RWPE2 (cell line): ENCODE results near the gene VAV3.

Experiments used
- ATAC-seq: fragments of 200-7000 bp; cut with Tn5 transposase; 3 replicates; pipeline ENCODE4 v1.9.1; 2021; ENCODE audit warnings: low read depth
- DNase-seq: peaks from one replicate; pipeline ENCODE4 v3.0.0-alpha.2; 2020; ENCODE audit warnings: low spot score
- H3K27ac ChIP-seq: fragments of 450-650 bp; 2 replicates; pipeline ENCODE4 v1.5.1; 2017; ENCODE audit warnings: mild to moderate bottlenecking; ENCODE audit not compliant: poor library complexity, severe bottlenecking
- H3K27me3 ChIP-seq: fragments of 250-450 bp; sonication (Bioruptor Pico); 2 replicates; pipeline ENCODE4 v1.5.1; 2021; ENCODE audit warnings: mild to moderate bottlenecking, moderate library complexity; ENCODE audit not compliant: insufficient read depth, poor library complexity, severe bottlenecking
- H3K36me3 ChIP-seq: fragments of 250-450 bp; sonication (Bioruptor Pico); 2 replicates; pipeline ENCODE4 v1.5.1; 2020; ENCODE audit warnings: low read depth, mild to moderate bottlenecking, moderate library complexity
- H3K4me1 ChIP-seq: fragments of 250-450 bp; sonication (Bioruptor Pico); 2 replicates; pipeline ENCODE4 v1.5.1; 2021; ENCODE audit warnings: mild to moderate bottlenecking, moderate library complexity; ENCODE audit not compliant: insufficient read depth, poor library complexity, severe bottlenecking
- H3K4me3 ChIP-seq: fragments of 250-450 bp; sonication (Bioruptor Pico); 2 replicates; pipeline ENCODE4 v1.5.1; 2021; ENCODE audit warnings: mild to moderate bottlenecking, moderate library complexity; ENCODE audit not compliant: severe bottlenecking
- H3K9me3 ChIP-seq: fragments of 250-450 bp; sonication (Bioruptor Pico); 2 replicates; pipeline ENCODE4 v1.5.1; 2021; ENCODE audit warnings: mild to moderate bottlenecking, moderate library complexity; ENCODE audit not compliant: severe bottlenecking
- TF ChIP-seq, protein P1 (sequence below): fragments of 450-650 bp; IDR thresholded peaks from one replicate; pipeline ENCODE4 v1.5.1; 2017; ENCODE audit warnings: mild to moderate bottlenecking, moderate library complexity; ENCODE audit not compliant: poor library complexity, severe bottlenecking

VAV3 gene

DNA sequence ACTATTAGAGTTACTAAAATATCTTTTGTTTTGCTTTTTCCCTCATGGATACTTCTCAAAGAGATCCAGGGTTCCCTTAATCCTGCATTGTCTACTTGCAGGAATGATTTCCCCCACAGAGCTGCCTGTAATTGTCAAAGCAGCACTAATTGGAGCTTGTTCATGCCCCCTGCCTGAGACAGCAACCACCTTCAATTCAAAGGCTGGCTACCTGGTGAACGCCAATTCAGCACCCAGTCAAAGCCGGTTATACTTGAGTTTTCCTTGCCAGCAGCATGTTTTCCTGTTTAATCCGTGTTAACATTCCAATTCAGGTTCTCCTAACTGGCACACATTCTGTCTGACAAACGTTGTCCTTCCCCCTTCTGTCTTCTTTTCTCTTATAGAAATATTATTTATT is 441.2 kb downstream of the VAV3 start:
- Histone ChIP-seq H3K36me3 (no peaks in the 10 kb centered on the region), H3K9me3 (no peaks in the 10 kb centered on the region), H3K27me3 (no peaks in the 10 kb centered on the region), H3K4me1 (peaks cover 5% of the 10 kb centered on the region), H3K27ac (no peak overlapping the region), H3K4me3 (no peak overlapping the region)
- DNase-seq (no peak), ATAC-seq (no peak)
- TF ChIP-seq, protein P1, sequence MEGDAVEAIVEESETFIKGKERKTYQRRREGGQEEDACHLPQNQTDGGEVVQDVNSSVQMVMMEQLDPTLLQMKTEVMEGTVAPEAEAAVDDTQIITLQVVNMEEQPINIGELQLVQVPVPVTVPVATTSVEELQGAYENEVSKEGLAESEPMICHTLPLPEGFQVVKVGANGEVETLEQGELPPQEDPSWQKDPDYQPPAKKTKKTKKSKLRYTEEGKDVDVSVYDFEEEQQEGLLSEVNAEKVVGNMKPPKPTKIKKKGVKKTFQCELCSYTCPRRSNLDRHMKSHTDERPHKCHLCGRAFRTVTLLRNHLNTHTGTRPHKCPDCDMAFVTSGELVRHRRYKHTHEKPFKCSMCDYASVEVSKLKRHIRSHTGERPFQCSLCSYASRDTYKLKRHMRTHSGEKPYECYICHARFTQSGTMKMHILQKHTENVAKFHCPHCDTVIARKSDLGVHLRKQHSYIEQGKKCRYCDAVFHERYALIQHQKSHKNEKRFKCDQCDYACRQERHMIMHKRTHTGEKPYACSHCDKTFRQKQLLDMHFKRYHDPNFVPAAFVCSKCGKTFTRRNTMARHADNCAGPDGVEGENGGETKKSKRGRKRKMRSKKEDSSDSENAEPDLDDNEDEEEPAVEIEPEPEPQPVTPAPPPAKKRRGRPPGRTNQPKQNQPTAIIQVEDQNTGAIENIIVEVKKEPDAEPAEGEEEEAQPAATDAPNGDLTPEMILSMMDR, result no peak

DNA sequence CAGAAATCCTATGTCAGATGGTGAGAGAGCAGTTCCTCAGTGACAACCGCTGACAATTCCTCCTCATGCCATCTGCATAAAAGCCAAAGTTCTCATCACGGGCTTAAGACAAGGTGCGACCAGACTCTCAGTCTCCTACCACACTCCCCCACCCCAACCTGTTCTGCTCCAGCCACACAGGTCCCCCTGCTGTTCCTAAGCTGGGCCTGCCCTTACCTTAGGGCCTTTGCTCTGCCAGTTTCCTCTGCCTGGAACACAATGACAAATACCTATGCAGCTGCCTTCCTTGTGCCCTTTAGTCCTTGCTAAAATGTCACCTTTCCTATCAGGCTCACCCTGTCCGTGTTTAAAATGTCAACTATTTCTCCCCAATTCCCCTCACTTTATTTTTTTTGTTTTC is 441.9 kb downstream of the VAV3 start:
- H3K27me3 ChIP-seq, result no peaks in the 10 kb centered on the region
- no peaks in the 10 kb centered on the region for H3K9me3 ChIP-seq
- peaks cover 5% of the 10 kb centered on the region for H3K4me1 ChIP-seq
- no peak for ATAC-seq
- TF ChIP-seq, protein P1, result no peak
- no peak for DNase-seq
- no peak overlapping the region for H3K4me3 ChIP-seq
- no peaks in the 10 kb centered on the region for H3K36me3 ChIP-seq
- H3K27ac ChIP-seq, result no peak overlapping the region
